ENCODE measurements around the gene SLC25A12. TPM values are rescaled to one million over a fixed set of nuclear protein-coding genes. Genes with fewer than 3 reads are reported as not detected.
"Not testable (repeated sequence)": the region's sequence is repeated elsewhere in the genome, so short reads cannot be mapped to it uniquely, and the experiment has no call there.

Gene SLC25A12
- total RNA-seq, 1 donor from 2014 or later: 27.4 TPM

- intact Hi-C loops (cut with micrococcal nuclease): no loop called here
These were observed 101.0 kb downstream of the SLC25A12 start for GRCh38 chr2:171792886-171793580.

GRCh38 chr2:171792157-171792556 is 101.9 kb downstream of the SLC25A12 start:
- intact Hi-C loops (cut with micrococcal nuclease): no loop called here

GRCh38 chr2:171791361-171791760 is 102.7 kb downstream of the SLC25A12 start:
- intact Hi-C loops (cut with micrococcal nuclease): no loop called here

GRCh38 chr2:171789956-171790355 is 104.1 kb downstream of the SLC25A12 start:
- intact Hi-C loops (cut with micrococcal nuclease): no loop called here

GRCh38 chr2:171788316-171788993 is 105.6 kb downstream of the SLC25A12 start:
- intact Hi-C loops (cut with micrococcal nuclease): no loop called here

GRCh38 chr2:171787333-171788072 is 106.5 kb downstream of the SLC25A12 start:
- intact Hi-C loops (cut with micrococcal nuclease): no loop called here

GRCh38 chr2:171785450-171785849 is 108.6 kb downstream of the SLC25A12 start:
- intact Hi-C loops (cut with micrococcal nuclease): no loop called here

- intact Hi-C loops (cut with micrococcal nuclease): no loop called here
These were observed 115.5 kb downstream of the SLC25A12 start for GRCh38 chr2:171778515-171778914.

- intact Hi-C loops (cut with micrococcal nuclease): not testable (repeated sequence)
These were observed 119.5 kb downstream of the SLC25A12 start for GRCh38 chr2:171774581-171774980.

GRCh38 chr2:171772373-171772772 is 121.7 kb downstream of the SLC25A12 start:
- intact Hi-C loops (cut with micrococcal nuclease): no loop called here

GRCh38 chr2:171771463-171771862 is 122.6 kb downstream of the SLC25A12 start:
- intact Hi-C loops (cut with micrococcal nuclease): no loop called here

GRCh38 chr2:171763602-171764001 is 130.4 kb downstream of the SLC25A12 start:
- intact Hi-C loops (cut with micrococcal nuclease): no loop called here

GRCh38 chr2:171762879-171763573 is 131.0 kb downstream of the SLC25A12 start:
- intact Hi-C loops (cut with micrococcal nuclease): no loop called here

GRCh38 chr2:171761176-171761575 is 132.9 kb downstream of the SLC25A12 start:
- intact Hi-C loops (cut with micrococcal nuclease): not testable (repeated sequence)

- intact Hi-C loops (cut with micrococcal nuclease): not testable (repeated sequence)
These were observed 135.3 kb downstream of the SLC25A12 start for GRCh38 chr2:171758762-171759161.

GRCh38 chr2:171754254-171754939 is 139.6 kb downstream of the SLC25A12 start:
- intact Hi-C loops (cut with micrococcal nuclease): no loop called here

GRCh38 chr2:171747371-171747770 is 146.7 kb downstream of the SLC25A12 start:
- intact Hi-C loops (cut with micrococcal nuclease): no loop called here

- intact Hi-C loops (cut with micrococcal nuclease): no loop called here
These were observed 148.2 kb downstream of the SLC25A12 start for GRCh38 chr2:171745806-171746205.

- intact Hi-C loops (cut with micrococcal nuclease): no loop called here
These were observed 148.9 kb downstream of the SLC25A12 start for GRCh38 chr2:171745141-171745540.

- intact Hi-C loops (cut with micrococcal nuclease): no loop called here
These were observed 151.3 kb downstream of the SLC25A12 start for GRCh38 chr2:171742760-171743159.

GRCh38 chr2:171741189-171741588 is 152.9 kb downstream of the SLC25A12 start:
- intact Hi-C loops (cut with micrococcal nuclease): no loop called here

Data from T-helper 2 cell treated with Interferon-gamma antibody and Interleukin-4, amounts not matched to agents 100 ng/mL and 5 ng/mL, for 36 hours (primary cell).